OCI-LY1 (cell line): Measurements from ENCODE around the gene FNIP2.

Source experiments
- H2AFZ ChIP-seq: fragments of 200-600 bp; sonication (generic), shearing (Covaris generic); 2 replicates; pipeline ENCODE4 v1.6.0; 2014; ENCODE audit warnings: antibody characterized with exemption, mild to moderate bottlenecking, low read length
- H3F3A ChIP-seq: fragments of 200-600 bp; sonication (generic), shearing (Covaris generic); 2 replicates; pipeline ENCODE4 v1.6.0; 2014; ENCODE audit warnings: mild to moderate bottlenecking, antibody characterized with exemption, low read length, moderate library complexity; ENCODE audit not compliant: insufficient read depth
- H3K27ac ChIP-seq: fragments of 200-600 bp; sonication (generic); 2 replicates; pipeline ENCODE4 v1.5.1; 2014; ENCODE audit warnings: low read length, mixed run types, mild to moderate bottlenecking, low read depth; ENCODE audit not compliant: poor library complexity, severe bottlenecking
- H3K27me3 ChIP-seq: fragments of 200-600 bp; sonication (generic); 2 replicates; pipeline ENCODE4 v1.6.0; 2014; ENCODE audit warnings: antibody characterized with exemption, mild to moderate bottlenecking, low read length, moderate library complexity; ENCODE audit not compliant: insufficient read depth
- H3K36me3 ChIP-seq: fragments of 200-600 bp; sonication (generic); 2 replicates; pipeline ENCODE4 v1.6.1; 2014; ENCODE audit warnings: mild to moderate bottlenecking, antibody characterized with exemption, low read length, moderate library complexity, mixed read lengths; ENCODE audit not compliant: insufficient read depth
- H3K4me1 ChIP-seq: fragments of 200-600 bp; sonication (generic); 2 replicates; pipeline ENCODE4 v1.5.1; 2014; ENCODE audit warnings: mild to moderate bottlenecking, low read length, moderate library complexity; ENCODE audit not compliant: insufficient read depth, severe bottlenecking
- H3K4me2 ChIP-seq: fragments of 200-600 bp; sonication (generic), shearing (Covaris generic); 2 replicates; pipeline ENCODE4 v1.6.1; 2014; ENCODE audit warnings: low read length
- H3K4me3 ChIP-seq: fragments of 200-600 bp; sonication (generic); 2 replicates; pipeline ENCODE4 v1.5.1; 2014; ENCODE audit warnings: low read length, low read depth, mild to moderate bottlenecking, mixed read lengths; ENCODE audit not compliant: poor library complexity, severe bottlenecking
- H3K79me2 ChIP-seq: fragments of 200-600 bp; shearing (Covaris generic); 2 replicates; pipeline ENCODE4 v1.6.1; 2016; ENCODE audit warnings: mixed run types, low read length, mixed read lengths; ENCODE audit not compliant: insufficient read depth
- H3K9ac ChIP-seq: fragments of 200-600 bp; sonication (generic), shearing (Covaris generic); 2 replicates; pipeline ENCODE4 v1.6.1; 2014; ENCODE audit warnings: mild to moderate bottlenecking, low read length, mixed read lengths
- H3K9me2 ChIP-seq: fragments of 200-600 bp; sonication (generic), shearing (Covaris generic); 2 replicates; pipeline ENCODE4 v1.6.1; 2014; ENCODE audit warnings: low read depth, mild to moderate bottlenecking, low read length, mixed read lengths
- H3K9me3 ChIP-seq: fragments of 200-600 bp; shearing (Covaris generic); 2 replicates; pipeline ENCODE4 v1.6.1; 2014; ENCODE audit warnings: low read length, mixed read lengths
- H4K20me1 ChIP-seq: fragments of 200-600 bp; sonication (generic), shearing (Covaris generic); 2 replicates; pipeline ENCODE4 v1.6.0; 2016; ENCODE audit warnings: mild to moderate bottlenecking, low read length; ENCODE audit not compliant: insufficient read depth
- EZH2 ChIP-seq: fragments of 200-600 bp; sonication (generic), shearing (Covaris generic); IDR thresholded peaks from 2 replicates; pipeline ENCODE4 v1.8.0; 2017; ENCODE audit warnings: borderline replicate concordance, mixed run types, mild to moderate bottlenecking, antibody characterized with exemption, low read length, moderate library complexity, mixed read lengths
- TF ChIP-seq, protein P1 (sequence below): fragments of 200-600 bp; sonication (generic), shearing (Covaris generic); IDR thresholded peaks from 2 replicates; pipeline ENCODE4 v1.5.1; 2017; ENCODE audit warnings: mild to moderate bottlenecking, antibody characterized with exemption, low read length, moderate library complexity, mixed read lengths

FNIP2 gene

DNA sequence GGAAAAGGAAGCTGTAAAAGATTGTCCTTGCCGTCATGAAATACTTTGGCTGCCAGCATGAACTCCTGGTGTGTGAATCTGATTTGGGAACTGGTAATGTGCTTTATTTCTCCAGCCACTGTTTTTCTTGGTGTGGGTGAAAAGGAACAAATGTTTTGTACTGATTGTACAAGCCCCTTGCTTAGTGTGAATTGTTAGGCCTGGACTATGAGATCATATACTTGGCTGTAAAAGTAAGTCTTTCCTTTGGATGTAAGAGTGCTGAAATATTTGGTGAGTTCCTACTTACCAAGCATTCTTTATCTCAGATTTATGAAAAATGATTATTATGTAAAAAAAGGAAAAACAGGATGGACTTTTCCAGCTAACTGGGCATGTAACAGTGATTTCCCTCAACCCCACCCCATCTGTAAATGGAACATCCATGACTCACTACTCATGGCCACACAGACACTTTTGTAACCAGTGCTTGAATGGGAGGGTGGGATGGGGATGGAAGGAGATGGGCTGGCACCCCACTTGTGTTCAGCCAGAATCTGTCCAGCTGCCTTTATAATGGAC, 6.3 kb downstream of the FNIP2 start:
- H3K4me1 ChIP-seq = peaks cover 4% of the 10 kb centered on the region
- H3K4me3 ChIP-seq = no peak overlapping the region
- H3K9me2 ChIP-seq = no peaks in the 10 kb centered on the region
- no peaks in the 10 kb centered on the region for H3K9me3 ChIP-seq
- no peaks in the 10 kb centered on the region for H3K36me3 ChIP-seq
- no peak overlapping the region for H2AFZ ChIP-seq
- no peaks in the 10 kb centered on the region for H3K79me2 ChIP-seq
- no peaks in the 10 kb centered on the region; the same call in 1 of the 2 replicates for H4K20me1 ChIP-seq
- no peak overlapping the region for H3K27ac ChIP-seq
- H3K27me3 ChIP-seq = 0 out of 2 replicates have a peak, but pooled peaks cover 4% of the 10 kb centered on the region
- TF ChIP-seq EZH2 = no peak
- TF ChIP-seq, protein P1, sequence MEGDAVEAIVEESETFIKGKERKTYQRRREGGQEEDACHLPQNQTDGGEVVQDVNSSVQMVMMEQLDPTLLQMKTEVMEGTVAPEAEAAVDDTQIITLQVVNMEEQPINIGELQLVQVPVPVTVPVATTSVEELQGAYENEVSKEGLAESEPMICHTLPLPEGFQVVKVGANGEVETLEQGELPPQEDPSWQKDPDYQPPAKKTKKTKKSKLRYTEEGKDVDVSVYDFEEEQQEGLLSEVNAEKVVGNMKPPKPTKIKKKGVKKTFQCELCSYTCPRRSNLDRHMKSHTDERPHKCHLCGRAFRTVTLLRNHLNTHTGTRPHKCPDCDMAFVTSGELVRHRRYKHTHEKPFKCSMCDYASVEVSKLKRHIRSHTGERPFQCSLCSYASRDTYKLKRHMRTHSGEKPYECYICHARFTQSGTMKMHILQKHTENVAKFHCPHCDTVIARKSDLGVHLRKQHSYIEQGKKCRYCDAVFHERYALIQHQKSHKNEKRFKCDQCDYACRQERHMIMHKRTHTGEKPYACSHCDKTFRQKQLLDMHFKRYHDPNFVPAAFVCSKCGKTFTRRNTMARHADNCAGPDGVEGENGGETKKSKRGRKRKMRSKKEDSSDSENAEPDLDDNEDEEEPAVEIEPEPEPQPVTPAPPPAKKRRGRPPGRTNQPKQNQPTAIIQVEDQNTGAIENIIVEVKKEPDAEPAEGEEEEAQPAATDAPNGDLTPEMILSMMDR = no peak
- no peaks in the 10 kb centered on the region for H3F3A ChIP-seq
- no peak overlapping the region for H3K4me2 ChIP-seq
- no peak overlapping the region for H3K9ac ChIP-seq

DNA sequence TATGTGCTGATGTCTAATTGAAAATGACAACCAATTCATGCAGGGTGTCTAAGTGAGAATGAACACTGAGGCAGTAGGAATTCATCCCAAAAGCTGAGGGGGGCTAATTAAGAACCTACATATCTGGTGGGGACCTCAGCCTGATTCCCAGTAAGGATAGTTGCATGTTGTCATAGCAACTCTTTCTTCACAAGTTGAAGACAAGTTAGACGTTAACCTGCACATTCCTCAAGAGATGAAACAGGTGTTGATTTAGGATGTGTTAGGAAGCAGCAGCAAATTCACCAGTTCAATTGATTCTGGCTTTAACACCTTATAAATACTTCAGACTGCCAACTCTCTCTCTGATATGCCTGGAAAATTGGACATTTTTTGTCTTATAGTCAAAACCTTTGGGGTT, 7.3 kb downstream of the FNIP2 start:
- Histone ChIP-seq H3K9me2 (no peaks in the 10 kb centered on the region), H3K79me2 (no peaks in the 10 kb centered on the region), H3K36me3 (no peaks in the 10 kb centered on the region), H3F3A (no peaks in the 10 kb centered on the region), H3K4me3 (no peak overlapping the region), H2AFZ (no peak overlapping the region), H3K27me3 (0 out of 2 replicates have a peak, but pooled peaks cover 4% of the 10 kb centered on the region), H3K4me2 (no peak overlapping the region), H3K9ac (no peak overlapping the region), H3K9me3 (no peaks in the 10 kb centered on the region), H3K27ac (no peak overlapping the region), H4K20me1 (no peaks in the 10 kb centered on the region; the same call in 1 of the 2 replicates), H3K4me1 (peaks cover 4% of the 10 kb centered on the region)
- TF ChIP-seq, protein P1 = no peak
- TF ChIP-seq EZH2 = no peak

DNA sequence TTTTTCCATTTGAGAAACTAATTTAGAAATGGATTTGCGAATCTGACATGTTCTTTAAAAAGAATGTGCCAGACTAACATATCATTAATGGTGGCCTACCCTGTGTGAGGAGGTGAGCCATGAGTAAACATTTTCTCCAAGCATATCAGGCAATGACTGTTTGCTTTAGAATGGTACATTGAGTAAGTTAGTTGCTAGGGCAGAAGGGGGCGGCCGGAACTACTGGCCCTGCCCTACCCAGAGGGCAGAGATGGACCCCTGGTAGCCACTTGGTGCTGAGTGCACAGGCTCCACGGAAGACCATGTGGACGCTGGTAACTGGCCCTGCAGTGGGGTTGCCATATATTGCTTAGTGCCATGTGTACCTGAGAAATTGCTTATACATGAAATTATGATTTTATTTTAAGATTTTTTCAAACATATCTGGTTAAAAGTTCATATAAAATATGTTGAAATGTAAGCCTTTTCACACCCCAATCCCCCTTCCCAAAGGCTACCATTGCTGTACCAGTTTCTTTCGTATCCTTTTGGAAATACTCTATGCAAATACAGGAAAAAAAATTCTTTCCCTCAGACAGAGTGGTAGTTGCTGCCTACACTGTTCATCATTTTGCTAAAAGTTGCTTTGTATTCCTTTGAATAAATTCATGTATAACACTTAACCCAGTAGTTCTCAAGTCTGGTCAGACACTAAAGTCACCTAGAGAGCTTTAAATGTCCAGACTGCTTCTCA, 8.8 kb downstream of the FNIP2 start:
- Histone ChIP-seq H3K4me3 (no peak overlapping the region), H3F3A (no peaks in the 10 kb centered on the region), H3K9me2 (no peaks in the 10 kb centered on the region), H3K9ac (no peak overlapping the region), H3K36me3 (no peaks in the 10 kb centered on the region), H4K20me1 (no peaks in the 10 kb centered on the region; the same call in 1 of the 2 replicates), H3K27ac (no peak overlapping the region), H2AFZ (no peak overlapping the region), H3K4me2 (no peak overlapping the region), H3K27me3 (no peaks in the 10 kb centered on the region), H3K9me3 (no peaks in the 10 kb centered on the region), H3K4me1 (peaks cover 4% of the 10 kb centered on the region), H3K79me2 (no peaks in the 10 kb centered on the region)
- no peak for TF ChIP-seq EZH2
- TF ChIP-seq, protein P1 = no peak
